ENCODE measurements around the gene RIT1.
"Not testable (repeated sequence)": the region's sequence is repeated elsewhere in the genome, so short reads cannot be mapped to it uniquely, and the experiment has no call there.

RIT1 gene

GRCh38 chr1:155933591-155934096, 22.5 kb upstream of the RIT1 start:
- DNase-seq: no peak

GRCh38 chr1:155932487-155932886, 21.3 kb upstream of the RIT1 start:
- DNase-seq: no peak

- no peak for DNase-seq
Measured at GRCh38 chr1:155932081-155932480, 20.9 kb upstream of the RIT1 start.

GRCh38 chr1:155931332-155932038, 20.3 kb upstream of the RIT1 start:
- no peak for DNase-seq

DNA sequence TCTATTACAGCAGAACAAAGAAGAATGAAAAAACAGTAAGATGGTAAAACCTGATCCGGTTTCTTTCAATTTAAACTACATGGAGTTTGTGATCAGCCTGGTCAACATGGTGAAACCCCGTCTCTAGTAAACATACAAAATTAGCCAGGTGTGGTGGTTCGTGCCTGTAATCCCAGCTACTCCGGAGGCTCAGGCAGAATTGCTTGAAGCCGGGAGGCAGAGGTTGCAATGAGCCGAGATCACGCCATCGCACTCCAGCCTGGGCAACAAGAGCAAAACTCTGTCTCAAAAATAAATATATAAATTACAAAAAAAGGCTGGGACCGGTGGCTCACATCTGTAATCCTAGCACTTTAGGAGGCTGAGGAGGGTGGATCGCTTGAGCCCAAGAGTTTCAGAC, 19.6 kb upstream of the RIT1 start:
- not testable (repeated sequence) for DNase-seq

DNA sequence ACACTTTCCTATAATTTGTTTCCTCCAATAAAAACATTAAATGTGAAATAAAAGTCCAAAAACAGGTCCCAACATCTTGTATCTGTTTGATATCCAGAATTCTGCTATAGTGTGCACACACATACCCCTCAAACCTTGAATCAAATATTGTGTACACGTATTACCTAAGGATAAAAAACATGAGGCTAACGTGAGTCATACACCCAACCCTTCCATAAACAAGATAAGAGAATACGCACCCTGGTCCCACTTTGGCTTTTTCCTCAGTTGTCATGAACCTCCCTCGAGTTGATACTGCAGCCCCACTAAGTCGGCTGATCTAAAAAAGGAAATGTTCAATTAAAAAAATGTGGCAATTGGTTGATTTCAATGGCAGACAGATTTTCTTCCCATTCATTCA, 17.9 kb upstream of the RIT1 start:
- DNase-seq: no peak

- no peak for DNase-seq
Measured at GRCh38 chr1:155925506-155925905, 14.4 kb upstream of the RIT1 start.

GRCh38 chr1:155920717-155921116, 9.6 kb upstream of the RIT1 start:
- DNase-seq: no peak

- no peak for DNase-seq
Measured at GRCh38 chr1:155919801-155920200, 8.7 kb upstream of the RIT1 start.

DNA sequence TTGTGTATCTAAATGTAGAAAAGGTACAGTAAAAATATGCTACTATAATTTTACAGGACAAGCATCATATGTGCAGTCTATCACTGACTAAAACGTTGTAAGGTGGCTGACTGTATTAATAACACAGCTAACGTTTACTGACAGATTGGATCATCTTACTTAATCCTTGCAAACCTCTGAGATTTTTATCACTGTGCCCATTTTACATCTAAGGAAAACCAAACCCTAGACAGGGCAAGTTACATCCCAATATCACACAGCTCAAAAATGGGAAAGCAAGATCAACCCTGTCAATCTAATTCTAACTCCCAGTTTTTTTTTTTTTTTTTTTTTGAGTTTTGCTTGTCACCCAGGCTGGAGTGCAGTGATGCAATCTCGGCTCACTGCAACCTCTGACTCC, 7.5 kb upstream of the RIT1 start:
- DNase-seq: no peak

DNA sequence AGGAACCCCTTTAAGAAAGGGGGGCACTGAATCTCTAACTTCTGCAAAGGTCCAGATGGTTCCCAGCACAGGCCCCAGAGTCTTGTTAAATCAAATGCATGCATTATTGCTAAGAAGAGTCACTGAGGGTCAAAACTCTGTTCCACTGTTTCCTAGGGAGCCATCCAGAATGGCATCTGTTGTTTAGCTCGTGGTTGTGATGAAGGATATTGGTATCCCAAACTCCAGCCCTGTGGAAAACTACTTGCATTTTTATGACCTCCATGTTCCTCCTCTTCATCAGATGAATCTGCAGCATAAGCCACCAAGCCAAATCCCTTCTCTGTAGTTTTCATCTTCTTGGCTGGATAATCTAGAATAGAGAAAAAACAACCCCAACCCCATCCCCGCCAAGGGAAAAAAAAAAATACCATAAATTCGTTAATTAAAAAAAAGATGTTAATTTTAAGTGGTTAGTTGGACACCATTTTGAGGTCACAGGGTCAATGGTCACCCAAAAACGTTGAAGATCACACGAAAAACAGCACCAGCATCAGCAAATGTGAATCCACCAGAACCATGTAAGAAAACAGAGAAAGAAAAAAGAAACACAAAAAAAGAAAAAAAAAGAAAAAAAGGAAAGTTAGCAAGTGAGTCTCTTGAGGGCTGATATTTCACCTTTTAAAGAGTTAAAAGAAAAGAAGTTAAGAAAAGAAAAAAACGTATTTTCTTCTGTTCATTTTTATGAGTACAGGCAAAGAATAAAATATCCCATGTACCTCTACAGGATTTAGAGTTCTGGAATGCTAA, 3.0 kb upstream of the RIT1 start:
- DNase-seq: no peak

- DNase-seq: no peak
Measured at GRCh38 chr1:155912056-155912536, 947 bp upstream of the RIT1 start.

- DNase-seq: peak; percentile 32
Measured at GRCh38 chr1:155910621-155911121, 478 bp downstream of the RIT1 start.

GRCh38 chr1:155909894-155910293, 1.3 kb downstream of the RIT1 start:
- DNase-seq: peak; percentile 26

DNA sequence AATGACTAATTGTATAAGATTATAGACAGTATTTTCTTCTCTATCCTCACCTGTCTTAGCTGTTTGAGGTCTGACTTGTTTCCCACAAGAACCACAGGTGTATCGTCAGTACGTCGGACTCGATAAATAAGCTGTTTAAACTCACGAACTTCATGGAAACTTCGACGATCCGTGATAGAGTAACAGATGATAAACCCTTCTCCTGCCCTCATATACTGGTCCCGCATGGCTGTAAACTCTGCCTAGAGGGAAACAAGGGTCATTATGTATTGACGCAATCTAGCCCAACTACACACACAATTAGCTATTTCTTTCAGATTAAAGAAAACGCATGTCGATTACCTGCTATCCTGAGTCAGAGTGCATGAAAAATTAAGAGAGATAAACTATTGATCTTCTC, 6.9 kb downstream of the RIT1 start:
- no peak for DNase-seq

- no peak for DNase-seq
Measured at GRCh38 chr1:155900161-155900560, 11.0 kb downstream of the RIT1 start.

DNA sequence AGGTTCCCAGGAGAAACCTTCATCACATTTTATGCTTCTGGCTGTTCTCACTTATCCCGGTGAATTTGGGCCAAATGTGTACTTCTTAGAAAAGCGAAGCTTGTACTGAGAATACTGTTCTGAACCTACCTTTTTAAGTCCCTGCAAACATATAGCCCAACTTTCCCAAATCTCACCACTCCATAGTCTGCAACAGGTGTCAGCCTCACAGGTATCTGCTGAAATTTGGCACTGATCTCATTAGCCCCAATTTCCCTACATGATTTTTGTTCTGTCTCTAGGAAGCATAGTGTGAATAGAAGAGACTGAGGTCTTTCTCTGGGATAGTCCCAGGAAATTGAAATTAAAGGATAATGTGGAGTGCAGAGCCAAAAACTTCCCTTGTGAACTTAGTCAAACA, 11.5 kb downstream of the RIT1 start:
- DNase-seq: no peak

DNA sequence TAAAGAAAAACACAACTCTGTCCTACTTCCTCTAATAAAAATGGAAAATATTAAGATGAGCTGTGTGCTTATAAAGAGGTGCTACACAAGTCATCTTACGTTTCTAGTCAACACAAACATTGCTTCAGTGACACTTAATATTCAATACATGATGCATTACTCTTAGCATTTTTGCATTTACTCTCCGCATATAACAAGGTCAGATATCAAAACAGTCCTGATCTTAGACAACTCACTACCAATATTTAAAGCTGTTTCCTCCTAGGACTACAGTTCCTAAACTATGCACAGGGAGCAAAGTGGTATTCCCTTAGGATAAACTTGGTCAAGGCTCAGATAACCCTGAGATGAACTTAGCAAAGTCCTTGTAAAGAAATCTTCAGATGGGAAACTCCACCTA, 12.3 kb downstream of the RIT1 start:
- DNase-seq: no peak

GRCh38 chr1:155897746-155898145, 13.4 kb downstream of the RIT1 start:
- no peak for DNase-seq

GRCh38 chr1:155896476-155896875, 14.7 kb downstream of the RIT1 start:
- not testable (repeated sequence) for DNase-seq

GRCh38 chr1:155895617-155896016, 15.5 kb downstream of the RIT1 start:
- not testable (repeated sequence) for DNase-seq

DNA sequence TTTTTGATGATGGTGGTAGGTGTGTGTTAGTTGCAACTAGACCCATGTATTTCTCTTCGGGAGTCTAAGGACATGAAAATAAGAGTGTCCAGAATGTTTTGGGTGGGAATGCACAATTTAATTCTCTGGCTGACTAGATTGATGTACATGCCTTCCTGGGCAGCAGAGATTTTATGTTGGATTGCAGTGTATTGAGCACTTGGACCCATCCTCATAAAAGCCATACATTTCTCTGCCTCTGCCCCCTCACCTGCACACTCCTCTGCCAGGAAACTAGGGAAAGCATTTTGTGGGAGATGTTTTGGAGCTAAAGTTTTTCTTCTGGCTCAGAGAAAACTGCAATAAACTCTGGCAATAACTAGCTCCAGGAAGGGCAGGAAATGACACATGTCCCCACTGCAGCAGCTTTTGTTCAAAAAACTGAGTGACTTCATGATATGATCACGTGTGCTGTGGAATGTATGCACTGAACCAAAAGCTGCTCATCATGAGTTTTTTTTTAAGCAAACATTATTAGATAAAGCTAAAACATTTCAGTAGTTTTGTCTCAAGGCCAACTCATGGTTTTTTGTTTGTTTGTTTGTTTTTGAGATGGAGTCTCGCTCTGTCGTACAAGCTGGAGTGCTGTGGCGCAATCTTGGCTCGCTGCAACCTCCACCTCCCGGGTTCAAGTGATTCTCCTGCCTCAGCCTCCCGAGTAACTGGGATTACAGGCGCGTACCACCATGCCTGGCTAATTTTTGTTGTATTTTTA, 17.6 kb downstream of the RIT1 start:
- peak; percentile 43 for DNase-seq

- no peak for DNase-seq
Measured at GRCh38 chr1:155892796-155893195, 18.4 kb downstream of the RIT1 start.

All from CD4-positive, alpha-beta T cell treated with Interleukin-17A for 1 hour (primary cell).